Measurements from ENCODE around the gene JAZF1. TPM values are rescaled to one million over a fixed set of nuclear protein-coding genes. Genes with fewer than 3 reads are reported as not detected.

The JAZF1 gene
- total and polyA plus RNA-seq, 2 of the 4 experiments (the other 2 are of a cell fraction): 8.4 to 10.5 TPM

DNA sequence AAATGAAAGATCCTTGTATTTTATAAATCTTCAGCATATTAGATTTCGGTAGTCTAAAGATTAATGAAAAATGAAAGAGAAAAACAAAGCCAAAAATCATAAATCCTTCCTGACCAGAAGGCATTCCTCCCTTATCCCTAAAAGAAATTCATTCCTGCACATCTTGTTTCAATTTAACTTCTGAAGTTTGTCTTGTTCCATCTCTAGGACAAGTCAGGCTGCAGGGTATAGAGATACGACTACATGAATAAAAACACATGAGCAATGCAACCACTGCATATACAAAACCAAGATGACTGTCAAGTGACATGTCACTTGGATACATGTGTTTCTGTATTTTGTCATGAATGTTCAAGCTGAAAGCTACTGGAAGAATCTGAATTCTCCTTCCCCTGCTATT, 214.9 kb downstream of the JAZF1 start:
- no peak overlapping the region for H3K27ac ChIP-seq (ENCODE audit: insufficient read depth, low read length)
- H2BK5ac ChIP-seq (ENCODE audit: low read depth, low read length, poor library complexity, severe bottlenecking): no peak overlapping the region
- no peak overlapping the region for H4K8ac ChIP-seq (ENCODE audit: low read depth in 2 of 2, low read length in 2 of 2)
- CTCF ChIA-PET: no interaction called here
- no peak overlapping the region for H2AFZ ChIP-seq (replicated peaks; ENCODE audit: low read length, poor library complexity)
- ATAC-seq (ENCODE audit: low read depth) (no peak), DNase-seq (peak; percentile 7)
- peaks cover 14 to 26% of the 10 kb centered on the region in 2 experiments; a peak in 3 of 4 replicates for H3K79me1 ChIP-seq (ENCODE audit: low read depth in 1 of 2, low read length in 2 of 2)
- POLR2A ChIA-PET (ENCODE audit: unreplicated experiment): no interaction called here
- no CpG with 5 or more reads among the region's 2 CpGs for WGBS, 2 experiments (ENCODE audit: extremely low coverage in 2 of 2, insufficient read length in 1 of 2)
- H3K14ac ChIP-seq (replicated peaks; ENCODE audit: low read depth, low read length): no peak overlapping the region
- no peaks in the 10 kb centered on the region; the same call in 1 of the 2 replicates for H3K4me1 ChIP-seq (ENCODE audit: control insufficient read depth, insufficient read depth, low read length)
- no peak overlapping the region for H3K4me2 ChIP-seq (ENCODE audit: low read depth, low read length)
- no peaks in the 10 kb centered on the region for H3K36me3 ChIP-seq (ENCODE audit: control insufficient read depth, insufficient read depth, low read length)
- no peak for TF ChIP-seq FOS (IDR thresholded peaks at IDR 0.05; ENCODE audit: low read depth, low read length)
- TF ChIP-seq NFE2L2 (IDR thresholded peaks at IDR 0.05; ENCODE audit: low read depth, low read length): no peak
- no peak for TF ChIP-seq MXI1 (IDR thresholded peaks at IDR 0.05; ENCODE audit: borderline replicate concordance, low read depth, low read length)
- TF ChIP-seq BHLHE40 (IDR thresholded peaks at IDR 0.05; ENCODE audit: low read depth, low read length): no peak
- no peak for TF ChIP-seq SMC3 (IDR thresholded peaks at IDR 0.05; ENCODE audit: low read depth, low read length)
- no peak for TF ChIP-seq POLR2A (IDR thresholded peaks at IDR 0.05; ENCODE audit: low read depth, low read length)
- H3K4me3 ChIP-seq (ENCODE audit: insufficient read depth, low read depth, low read length): no peak overlapping the region
- no peaks in the 10 kb centered on the region for H3K9me3 ChIP-seq (ENCODE audit: control insufficient read depth, insufficient read depth, low read length)
- BruUV-seq (replicated peaks): no TSS peak
- dilution Hi-C loops (cut with HindIII; ENCODE audit: low sequenced_read_pairs, unreplicated experiment): no loop called here
- H3K18ac ChIP-seq (ENCODE audit: low read depth, low read length): no peak overlapping the region
- H2AK5ac ChIP-seq (ENCODE audit: low read depth, low read length): no peak overlapping the region
- H3K9me1 ChIP-seq (ENCODE audit: insufficient read depth, low read length): peaks cover 6% of the 10 kb centered on the region
- no peaks in the 10 kb centered on the region for H3K27me3 ChIP-seq (ENCODE audit: control insufficient read depth, insufficient read depth, low read length)
- no peak overlapping the region for H3K9ac ChIP-seq (ENCODE audit: low read depth, low read length)
- H3K4ac ChIP-seq (ENCODE audit: low read depth, low read length): no peak overlapping the region
- no peak overlapping the region for H4K5ac ChIP-seq (ENCODE audit: low read depth, low read length)
- H3K56ac ChIP-seq (ENCODE audit: extremely low read depth, insufficient read depth, low read length): no peak overlapping the region
- intact Hi-C loops (cut with micrococcal nuclease): loop anchor here (5.0 kb wide), 1 partner anchor 37 kb away; no protein-coding TSS in a partner anchor
- no peak overlapping the region for H2AK9ac ChIP-seq (replicated peaks; ENCODE audit: low read depth, low read length, poor library complexity)
- no peak overlapping the region for H4K91ac ChIP-seq (ENCODE audit: insufficient read depth, low read depth, low read length)
- H3K23ac ChIP-seq (ENCODE audit: low read depth, low read length): no peak overlapping the region
- peaks cover 11% of the 10 kb centered on the region; the same call in 1 of the 2 replicates for H4K20me1 ChIP-seq (ENCODE audit: insufficient read depth, low read length)
- H2BK20ac ChIP-seq (ENCODE audit: low read depth, low read length): no peak overlapping the region
- no peak overlapping the region for H2BK120ac ChIP-seq (ENCODE audit: low read depth, low read length)
- H2BK15ac ChIP-seq (ENCODE audit: low read depth, low read length): no peak overlapping the region
- in situ Hi-C loops (cut with MboI; ENCODE audit: low sequenced_read_pairs): no loop called here

Measured in IMR-90 (cell line).